Measurements from ENCODE around the gene PIH1D1.
A peak's percentile ranks its signal among the peaks of the same experiment; 100 is the strongest.

PIH1D1 gene

GRCh38 chr19:49479975-49480628 lies 28.5 kb upstream of the PIH1D1 start:
- Histone ChIP-seq H2BK120ac (ENCODE audit: low read depth, low read length) (no peak overlapping the region), H3K4ac (ENCODE audit: low read length) (no peak overlapping the region), H2AFZ (ENCODE audit: low read length) (no peak overlapping the region), H3K4me1 (ENCODE audit: control insufficient read depth in 2 of 2, insufficient read depth in 1 of 2, low read depth in 1 of 2, low read length in 2 of 2) (peaks cover 2 to 6% of the 10 kb centered on the region in 2 donors), H3K9me3 (replicated peaks in 1 of 2; ENCODE audit: control insufficient read depth in 2 of 2, insufficient read depth in 1 of 2, low read depth in 1 of 2, low read length in 2 of 2) (no peaks in the 10 kb centered on the region), H3K27me3 (ENCODE audit: control insufficient read depth in 3 of 3, insufficient read depth in 3 of 3, low read depth in 1 of 3, low read length in 3 of 3) (peaks cover 0 to 1% (median 0%) of the 10 kb centered on the region in 3 experiments), H3K23ac (ENCODE audit: low read depth, low read length, poor library complexity) (no peak overlapping the region), H3K4me3 (ENCODE audit: low read length in 2 of 2) (no peak overlapping the region), H2BK12ac (ENCODE audit: low read length) (no peak overlapping the region), H2AK5ac (ENCODE audit: low read depth, low read length) (peak overlapping the region; percentile 91), H3K9ac (ENCODE audit: low read depth, low read length, poor library complexity) (no peak overlapping the region), H3K27ac (replicated peaks; ENCODE audit: low read length) (no peak overlapping the region), H2BK15ac (ENCODE audit: low read length) (peak overlapping the region; percentile 43), H3K36me3 (replicated peaks in 1 of 2; ENCODE audit: control insufficient read depth in 2 of 2, insufficient read depth in 2 of 2, low read length in 2 of 2) (no peaks in the 10 kb centered on the region), H3K79me1 (ENCODE audit: low read depth, low read length) (no peaks in the 10 kb centered on the region), H3K4me2 (ENCODE audit: insufficient read depth, low read length, poor library complexity, severe bottlenecking) (no peak overlapping the region), H4K8ac (ENCODE audit: low read depth, low read length) (no peak overlapping the region), H3K14ac (ENCODE audit: low read length) (no peak overlapping the region), H2BK5ac (ENCODE audit: low read length) (no peak overlapping the region), H4K91ac (ENCODE audit: low read depth, low read length, poor library complexity) (no peak overlapping the region), H3K18ac (ENCODE audit: low read length) (no peak overlapping the region)
- no peak for DNase-seq (ENCODE audit: low spot score)
- WGBS, 2 donors (ENCODE audit: extremely low coverage in 2 of 2, insufficient read length in 2 of 2, insufficient replicate concordance in 1 of 2): no CpG with 5 or more reads among the region's 14 CpGs

- peak overlapping the region; percentile 97 for H2BK12ac ChIP-seq (ENCODE audit: low read length)
- peak; percentile 58 for DNase-seq (ENCODE audit: low spot score)
- peak overlapping the region; percentile 92 for H2BK15ac ChIP-seq (ENCODE audit: low read length)
These were observed 24.6 kb upstream of the PIH1D1 start for GRCh38 chr19:49475995-49476880.

GRCh38 chr19:49475191-49475917 lies 23.7 kb upstream of the PIH1D1 start:
- no peak overlapping the region for H4K8ac ChIP-seq (ENCODE audit: low read depth, low read length)
- no peak overlapping the region for H4K91ac ChIP-seq (ENCODE audit: low read depth, low read length, poor library complexity)
- no peak overlapping the region for H3K9ac ChIP-seq (ENCODE audit: low read depth, low read length, poor library complexity)
- peak overlapping the region; percentile 89 for H2BK15ac ChIP-seq (ENCODE audit: low read length)
- H3K4me2 ChIP-seq (ENCODE audit: insufficient read depth, low read length, poor library complexity, severe bottlenecking): peak overlapping the region; percentile 2
- H3K79me1 ChIP-seq (ENCODE audit: low read depth, low read length): peaks cover under 1% of the 10 kb centered on the region
- peak overlapping the region; percentile 64 for H3K18ac ChIP-seq (ENCODE audit: low read length)
- DNase-seq (ENCODE audit: low spot score): no peak
- no peak overlapping the region for H3K4ac ChIP-seq (ENCODE audit: low read length)
- peaks cover under 1 to 7% of the 10 kb centered on the region in 2 donors for H3K36me3 ChIP-seq (replicated peaks in 1 of 2; ENCODE audit: control insufficient read depth in 2 of 2, insufficient read depth in 2 of 2, low read length in 2 of 2)
- peak overlapping the region; percentile 67 for H2AFZ ChIP-seq (ENCODE audit: low read length)
- H3K23ac ChIP-seq (ENCODE audit: low read depth, low read length, poor library complexity): no peak overlapping the region
- H3K27ac ChIP-seq (replicated peaks; ENCODE audit: low read length): peak overlapping the region; percentile 56
- H2BK12ac ChIP-seq (ENCODE audit: low read length): no peak overlapping the region
- peaks cover 2 to 8% of the 10 kb centered on the region in 2 donors for H3K4me1 ChIP-seq (ENCODE audit: control insufficient read depth in 2 of 2, insufficient read depth in 1 of 2, low read depth in 1 of 2, low read length in 2 of 2)
- peak overlapping the region; percentile 35 for H2AK5ac ChIP-seq (ENCODE audit: low read depth, low read length)
- H3K27me3 ChIP-seq (ENCODE audit: control insufficient read depth in 3 of 3, insufficient read depth in 3 of 3, low read depth in 1 of 3, low read length in 3 of 3): peaks cover 0 to 6% (median 0%) of the 10 kb centered on the region in 3 experiments
- H3K14ac ChIP-seq (ENCODE audit: low read length): peak overlapping the region; percentile 21
- H3K9me3 ChIP-seq (replicated peaks in 1 of 2; ENCODE audit: control insufficient read depth in 2 of 2, insufficient read depth in 1 of 2, low read depth in 1 of 2, low read length in 2 of 2): no peaks in the 10 kb centered on the region
- no peak overlapping the region for H3K4me3 ChIP-seq (ENCODE audit: low read length in 2 of 2)
- H2BK5ac ChIP-seq (ENCODE audit: low read length): peak overlapping the region; percentile 87
- no CpG with 5 or more reads among the region's 15 CpGs for WGBS, 2 donors (ENCODE audit: extremely low coverage in 2 of 2, insufficient read length in 2 of 2, insufficient replicate concordance in 1 of 2)
- H2BK120ac ChIP-seq (ENCODE audit: low read depth, low read length): no peak overlapping the region

More at GRCh38 chr19:49475995-49476880, 24.6 kb upstream of the PIH1D1 start:
- peaks cover 0 to 6% (median 0%) of the 10 kb centered on the region in 3 experiments for H3K27me3 ChIP-seq (ENCODE audit: control insufficient read depth in 3 of 3, insufficient read depth in 3 of 3, low read depth in 1 of 3, low read length in 3 of 3)
- H2AFZ ChIP-seq (ENCODE audit: low read length): peak overlapping the region; percentile 85
- peak overlapping the region; percentile 71 for H3K14ac ChIP-seq (ENCODE audit: low read length)
- H3K23ac ChIP-seq (ENCODE audit: low read depth, low read length, poor library complexity): peak overlapping the region; percentile 10
- H2BK120ac ChIP-seq (ENCODE audit: low read depth, low read length): no peak overlapping the region
- WGBS, 2 donors (ENCODE audit: extremely low coverage in 2 of 2, insufficient read length in 2 of 2, insufficient replicate concordance in 1 of 2): no CpG with 5 or more reads among the region's 27 CpGs
- H3K4me2 ChIP-seq (ENCODE audit: insufficient read depth, low read length, poor library complexity, severe bottlenecking): peak overlapping the region; percentile 2
- peak overlapping the region; percentile 90 for H3K18ac ChIP-seq (ENCODE audit: low read length)
- peak overlapping the region; percentile 68 for H2AK5ac ChIP-seq (ENCODE audit: low read depth, low read length)
- H3K9ac ChIP-seq (ENCODE audit: low read depth, low read length, poor library complexity): no peak overlapping the region
- no peak overlapping the region for H4K91ac ChIP-seq (ENCODE audit: low read depth, low read length, poor library complexity)
- peaks cover 2 to 8% of the 10 kb centered on the region in 2 donors for H3K4me1 ChIP-seq (ENCODE audit: control insufficient read depth in 2 of 2, insufficient read depth in 1 of 2, low read depth in 1 of 2, low read length in 2 of 2)
- H3K4ac ChIP-seq (ENCODE audit: low read length): peak overlapping the region; percentile 89
- H4K8ac ChIP-seq (ENCODE audit: low read depth, low read length): peak overlapping the region; percentile 17
- peak overlapping the region; percentile 87 for H2BK5ac ChIP-seq (ENCODE audit: low read length)
- no peak overlapping the region for H3K4me3 ChIP-seq (ENCODE audit: low read length in 2 of 2)
- H3K79me1 ChIP-seq (ENCODE audit: low read depth, low read length): no peaks in the 10 kb centered on the region
- H3K9me3 ChIP-seq (replicated peaks in 1 of 2; ENCODE audit: control insufficient read depth in 2 of 2, insufficient read depth in 1 of 2, low read depth in 1 of 2, low read length in 2 of 2): no peaks in the 10 kb centered on the region
- peak overlapping the region; percentile 56 for H3K27ac ChIP-seq (replicated peaks; ENCODE audit: low read length)
- H3K36me3 ChIP-seq (replicated peaks in 1 of 2; ENCODE audit: control insufficient read depth in 2 of 2, insufficient read depth in 2 of 2, low read length in 2 of 2): no peaks in the 10 kb centered on the region
